ENCODE data around the gene KCNT1.

KCNT1 gene

DNA sequence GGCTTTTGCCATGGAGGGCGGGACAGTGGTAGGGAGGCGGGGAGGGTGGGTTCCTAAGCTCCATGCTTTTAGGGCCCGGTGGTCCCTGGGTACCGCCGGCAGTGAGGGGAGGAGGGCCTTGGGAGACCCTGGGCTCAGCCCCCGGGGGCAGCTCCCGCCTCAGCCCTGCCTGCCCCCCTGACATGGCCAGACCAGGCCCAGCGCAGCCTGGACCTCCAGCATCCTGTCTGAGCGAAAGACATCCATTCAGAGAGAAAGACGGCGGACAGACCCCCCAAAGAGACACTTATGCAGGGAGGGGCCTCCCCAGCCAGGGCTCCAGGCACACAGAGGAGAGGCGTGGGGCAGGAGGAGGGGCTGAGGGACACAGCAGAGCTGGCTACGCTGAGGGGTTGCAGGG, 45.3 kb downstream of the KCNT1 start:
- DNase-seq (ENCODE audit: low spot score) = no peak

DNA sequence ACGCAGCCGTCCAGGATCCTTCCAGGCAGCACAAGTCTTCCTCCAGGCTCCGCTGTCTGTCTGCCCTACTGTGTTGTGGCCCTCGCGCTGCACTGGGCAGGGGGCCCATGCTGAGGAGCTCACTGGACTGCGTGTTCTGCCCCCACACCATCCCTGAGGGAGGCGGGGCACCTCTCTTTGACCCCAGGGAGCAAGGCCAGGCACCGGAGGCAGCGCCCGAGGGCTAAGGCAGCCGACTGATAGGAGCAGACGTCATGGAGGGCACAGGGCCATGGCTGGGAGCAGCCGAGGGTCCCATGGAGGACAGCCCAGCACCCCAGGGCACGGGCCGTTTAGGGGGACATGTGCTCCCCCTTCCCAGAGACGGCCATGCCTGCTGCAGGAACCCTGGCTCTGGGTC, 46.7 kb downstream of the KCNT1 start:
- DNase-seq (ENCODE audit: low spot score) = no peak

DNA sequence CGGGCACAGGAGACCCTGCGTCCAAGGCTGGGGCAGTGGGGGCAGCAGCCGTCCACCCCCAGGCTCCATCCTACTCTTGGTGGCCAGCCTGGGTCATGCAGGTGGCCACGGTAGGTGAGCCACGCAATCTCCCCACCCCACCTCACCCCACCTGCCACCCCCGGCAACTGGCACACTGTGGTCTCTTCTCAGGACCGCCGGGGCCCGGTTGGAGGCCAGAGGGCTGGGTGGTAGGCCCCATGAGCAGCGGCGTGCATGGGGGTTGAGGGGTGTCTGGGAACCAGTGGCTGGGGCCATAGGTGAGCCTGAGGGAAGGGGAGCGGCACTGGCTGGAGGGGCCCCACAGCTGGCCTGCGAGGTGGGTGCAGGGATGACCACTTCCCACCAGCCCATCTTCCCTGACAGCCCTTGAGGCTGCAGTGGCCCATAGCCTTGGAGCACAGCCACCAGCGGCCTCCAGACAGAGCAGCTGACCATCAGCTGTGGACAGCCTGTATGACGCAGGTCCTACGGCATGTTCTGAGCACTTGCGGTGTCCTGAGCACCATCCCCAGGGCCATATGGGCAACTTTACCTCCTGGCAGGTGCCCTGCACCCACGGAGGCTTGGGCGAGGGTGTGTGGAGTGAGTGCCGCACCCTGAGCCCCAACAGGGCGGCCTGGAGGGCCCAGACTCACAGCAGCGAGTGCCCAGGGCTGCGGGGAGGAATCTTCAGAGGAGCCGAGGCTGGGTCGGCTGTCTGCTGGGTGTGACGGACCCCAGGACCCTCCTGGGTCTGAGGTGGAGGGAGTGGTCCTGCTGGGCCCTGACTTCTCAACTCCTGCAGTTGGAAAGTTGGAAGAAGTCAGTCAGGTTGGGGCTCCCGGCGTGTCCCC, 47.4 kb downstream of the KCNT1 start:
- no peak for DNase-seq (ENCODE audit: low spot score)

DNA sequence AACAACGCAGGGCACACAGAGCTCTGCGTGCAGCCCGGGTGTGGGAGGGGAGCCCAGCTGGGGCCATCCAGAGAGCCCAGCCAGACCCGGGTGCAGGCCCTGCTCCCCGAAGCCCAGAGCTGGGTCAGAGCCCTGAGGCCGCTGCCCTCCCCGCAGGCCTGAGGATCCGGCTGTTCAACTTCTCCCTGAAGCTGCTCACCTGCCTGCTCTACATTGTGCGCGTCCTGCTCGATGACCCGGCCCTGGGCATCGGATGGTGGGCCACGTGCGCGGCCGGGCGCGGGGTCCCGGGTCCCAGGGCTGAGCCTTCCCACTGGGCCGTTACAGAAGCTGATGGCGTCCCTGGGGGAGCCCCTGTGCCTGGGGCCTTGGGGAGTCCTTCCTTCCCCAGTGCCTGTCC, 48.8 kb downstream of the KCNT1 start:
- DNase-seq (ENCODE audit: low spot score) = no peak

DNA sequence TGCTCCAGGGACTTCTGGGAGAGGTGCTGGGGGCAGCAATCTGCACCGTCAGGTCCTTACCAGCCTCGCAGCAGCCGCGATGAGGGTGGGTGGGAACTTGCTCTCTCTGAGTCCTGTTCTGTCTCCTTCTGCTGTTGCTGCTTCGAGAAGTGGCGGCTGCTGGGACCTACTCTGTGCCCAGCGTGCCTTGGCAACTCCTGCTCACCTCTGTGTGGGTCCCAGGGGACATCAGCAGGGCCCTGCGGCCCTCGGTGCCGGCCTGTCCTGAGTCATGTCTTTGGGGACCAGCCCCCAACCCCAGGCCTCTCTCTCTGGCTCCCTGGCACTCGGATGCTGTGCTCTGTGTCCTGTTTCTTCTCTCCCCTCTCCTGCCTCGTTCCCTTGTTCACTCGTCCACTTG, 49.5 kb downstream of the KCNT1 start:
- no peak for DNase-seq (ENCODE audit: low spot score)

DNA sequence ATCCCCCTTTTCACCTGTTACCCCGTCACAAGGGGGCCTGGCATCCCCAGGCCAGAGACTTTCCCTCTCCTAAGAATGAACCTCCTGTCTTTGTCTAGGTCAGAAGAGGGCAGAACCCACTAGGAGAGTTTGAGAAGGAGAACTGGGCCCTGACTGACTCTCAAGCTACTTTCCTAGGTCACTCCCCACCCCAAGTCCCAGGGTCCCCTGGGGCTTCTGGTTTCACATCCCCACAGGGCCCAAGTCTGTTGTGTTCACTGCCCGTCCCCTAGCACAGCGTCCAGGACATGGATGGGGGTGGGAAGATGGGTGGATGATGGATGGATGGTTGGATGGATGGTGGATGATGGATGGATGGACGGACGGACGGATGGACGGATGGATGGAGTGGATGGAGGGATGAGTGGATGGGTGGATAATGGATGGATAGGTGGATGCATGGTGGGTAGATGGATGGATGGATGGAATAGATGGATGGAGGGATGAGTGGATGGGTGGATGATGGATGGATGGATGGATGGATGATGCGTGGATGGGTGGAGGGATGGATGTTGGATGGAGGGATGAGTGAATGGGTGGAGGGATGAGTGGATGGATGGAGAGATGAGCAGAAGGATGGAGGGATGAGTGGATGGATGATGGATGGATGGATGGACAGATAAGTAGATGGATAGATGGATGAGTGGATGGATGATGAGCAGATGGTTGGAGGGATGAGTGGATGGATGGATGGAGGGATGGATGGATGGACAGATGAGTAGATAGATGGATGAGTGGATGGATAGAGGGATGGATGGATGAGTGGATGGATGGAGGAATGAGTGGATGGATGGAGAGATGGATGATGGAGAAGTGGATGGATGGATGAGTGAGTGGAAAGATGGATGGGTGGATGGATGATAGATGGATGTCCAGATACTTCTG, 50.6 kb downstream of the KCNT1 start:
- DNase-seq (ENCODE audit: low spot score) = no peak

DNA sequence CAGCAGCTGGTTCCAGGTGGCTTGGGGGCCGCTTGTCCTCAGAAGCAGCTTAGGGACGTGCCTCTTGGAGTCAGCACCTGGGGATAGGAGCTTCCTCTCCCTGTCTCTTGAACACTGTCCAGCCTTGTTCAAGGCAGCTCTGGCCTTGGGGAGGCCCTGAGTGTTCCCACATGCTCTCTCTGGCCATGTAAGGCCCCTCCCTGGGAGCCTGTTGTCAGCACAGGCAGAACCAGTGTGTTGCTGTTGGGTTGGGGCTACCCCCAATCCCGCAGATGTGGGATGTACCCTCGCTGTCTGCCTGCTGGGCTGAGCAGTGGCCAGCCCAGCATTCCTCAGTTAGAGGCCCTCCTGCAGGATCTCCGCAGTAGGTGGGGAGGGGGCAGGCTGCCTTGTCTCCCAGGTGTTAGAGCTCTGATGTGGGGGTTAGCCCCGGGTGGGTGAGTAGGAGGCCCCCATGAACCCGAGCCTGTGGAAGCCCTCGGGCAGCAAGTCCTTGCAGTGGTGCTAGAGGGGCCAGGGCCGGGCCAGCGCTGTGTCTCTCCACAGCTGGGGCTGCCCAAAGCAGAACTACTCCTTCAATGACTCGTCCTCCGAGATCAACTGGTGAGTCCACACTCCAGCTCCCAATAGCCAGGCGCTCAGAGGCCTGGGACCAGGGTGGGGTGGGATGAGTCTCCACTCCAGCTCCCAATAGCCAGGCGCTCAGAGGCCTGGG, 51.6 kb downstream of the KCNT1 start:
- no peak for DNase-seq (ENCODE audit: low spot score)

DNA sequence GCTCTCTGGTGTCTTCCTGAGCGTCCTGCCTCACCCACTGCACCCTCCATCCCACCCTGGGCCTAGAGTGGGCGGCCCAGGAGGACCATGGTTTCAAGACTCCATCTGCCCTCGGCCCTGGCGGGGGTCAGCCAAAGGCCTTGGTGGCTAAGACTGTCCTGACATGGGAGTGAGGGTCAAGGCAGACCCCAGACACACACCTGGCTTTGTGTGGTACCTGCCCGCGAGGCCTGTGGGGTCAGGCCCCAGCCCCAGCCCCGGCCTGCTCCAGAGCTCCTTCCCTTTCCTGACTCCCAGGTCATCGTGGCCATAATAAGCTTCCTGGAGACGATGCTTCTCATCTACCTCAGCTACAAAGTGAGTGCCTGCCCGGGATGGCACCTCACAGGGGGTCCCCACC, 54.6 kb downstream of the KCNT1 start:
- DNase-seq (ENCODE audit: low spot score) = no peak

DNA sequence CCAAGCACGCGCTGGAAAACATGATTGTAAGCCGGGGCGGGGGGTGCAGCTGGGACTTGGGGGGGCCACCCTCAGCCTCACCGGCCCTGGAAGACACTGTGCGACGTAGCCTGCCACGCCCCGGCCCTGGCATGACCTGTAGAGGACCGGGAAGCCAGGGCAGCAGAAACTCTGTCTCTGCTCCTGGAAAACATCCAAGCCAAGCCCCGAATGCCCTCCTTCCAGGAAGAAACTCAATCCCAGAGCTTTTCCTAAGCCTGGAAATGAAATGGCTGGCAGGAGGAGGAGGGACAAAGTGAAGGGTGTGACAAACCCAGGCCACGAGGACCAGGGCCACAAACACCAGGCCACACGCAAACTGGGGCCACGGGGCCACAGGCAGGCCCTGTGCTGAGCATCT, 55.4 kb downstream of the KCNT1 start:
- no peak for DNase-seq (ENCODE audit: low spot score)

DNA sequence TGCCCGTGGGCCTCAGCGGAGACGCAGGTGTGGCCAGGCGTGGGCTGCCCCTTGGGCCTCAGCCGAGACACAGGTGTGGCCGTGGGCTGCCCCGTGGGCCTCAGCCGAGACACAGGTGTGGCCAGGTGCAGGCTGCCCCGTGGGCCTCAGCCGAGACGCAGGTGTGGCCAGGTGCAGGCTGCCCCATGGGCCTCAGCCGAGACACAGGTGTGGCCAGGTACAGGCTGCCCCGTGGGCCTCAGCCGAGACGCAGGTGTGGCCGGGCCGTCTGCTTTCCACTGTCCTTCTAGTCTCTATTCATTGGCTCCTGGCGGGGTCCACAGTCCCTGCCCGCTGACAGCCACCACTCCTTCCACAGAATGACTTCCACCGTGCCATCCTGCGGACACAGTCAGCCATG, 56.1 kb downstream of the KCNT1 start:
- no peak for DNase-seq (ENCODE audit: low spot score)

DNA sequence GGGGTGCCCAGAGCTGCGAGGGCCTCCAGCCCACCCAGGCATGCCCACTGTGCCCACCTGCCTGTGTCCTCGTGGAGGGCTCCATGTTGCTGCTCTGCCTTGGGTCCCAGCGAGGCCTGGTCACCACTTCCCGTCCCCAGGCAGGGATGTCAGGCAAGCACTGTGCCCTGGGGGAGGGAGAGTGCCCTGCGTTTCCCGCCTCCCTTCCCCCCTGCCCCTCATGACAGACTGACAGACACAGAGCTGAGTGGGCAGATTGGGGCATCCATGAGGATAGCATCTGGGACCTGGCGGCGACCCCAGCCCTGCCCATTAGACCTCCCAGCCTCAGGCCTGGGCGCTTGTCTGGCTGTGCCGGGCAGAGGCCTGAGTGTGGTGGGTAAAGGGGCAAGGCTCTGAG, 56.9 kb downstream of the KCNT1 start:
- no peak for DNase-seq (ENCODE audit: low spot score)

DNA sequence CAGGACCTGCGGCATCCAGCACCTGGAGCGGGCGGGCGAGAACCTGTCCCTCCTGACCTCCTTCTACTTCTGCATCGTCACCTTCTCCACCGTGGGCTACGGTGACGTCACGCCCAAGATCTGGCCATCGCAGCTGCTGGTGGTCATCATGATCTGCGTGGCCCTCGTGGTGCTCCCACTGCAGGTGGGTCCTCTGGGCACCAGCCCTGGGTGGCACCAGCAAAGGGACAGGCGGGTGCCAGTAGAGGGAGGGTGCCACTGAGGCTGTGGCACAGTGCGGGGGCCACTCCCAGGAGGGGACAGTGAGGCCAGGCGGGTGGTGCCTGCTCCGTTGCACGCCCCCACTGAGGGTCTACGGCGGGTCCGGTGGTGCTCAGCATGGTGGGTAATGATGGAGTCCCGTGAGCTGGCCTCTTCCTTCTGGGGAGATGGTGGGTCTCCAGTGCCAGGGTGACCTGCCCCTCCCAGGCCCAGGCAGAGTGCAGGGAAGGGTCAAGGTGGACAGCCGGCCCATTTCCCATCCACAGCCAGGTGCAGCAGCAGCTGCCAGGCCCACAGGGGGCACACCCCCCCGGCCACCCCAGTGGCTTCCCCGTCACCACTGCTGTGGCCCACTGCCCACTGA, 57.8 kb downstream of the KCNT1 start:
- DNase-seq (ENCODE audit: low spot score) = no peak

DNA sequence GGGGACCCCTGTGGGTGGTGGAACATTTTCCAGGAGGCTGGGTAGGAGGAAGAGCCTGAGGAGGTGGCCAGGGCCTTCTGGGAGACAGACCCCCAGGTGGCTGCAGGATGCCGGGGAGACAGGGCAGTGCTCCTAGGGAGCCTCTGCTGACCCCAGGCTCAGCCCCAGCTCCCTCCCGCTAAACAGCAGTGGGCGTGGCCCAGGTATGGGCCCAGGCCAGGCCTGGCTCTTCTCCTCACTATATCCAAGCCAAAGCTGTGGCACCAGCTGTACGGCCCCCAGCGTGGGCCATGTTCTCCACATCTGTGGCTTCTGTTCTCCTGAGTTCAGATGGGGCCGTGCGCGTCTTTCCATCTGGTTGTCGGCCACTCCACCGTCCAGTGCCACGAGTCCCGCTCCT, 58.5 kb downstream of the KCNT1 start:
- no peak for DNase-seq (ENCODE audit: low spot score)

DNA sequence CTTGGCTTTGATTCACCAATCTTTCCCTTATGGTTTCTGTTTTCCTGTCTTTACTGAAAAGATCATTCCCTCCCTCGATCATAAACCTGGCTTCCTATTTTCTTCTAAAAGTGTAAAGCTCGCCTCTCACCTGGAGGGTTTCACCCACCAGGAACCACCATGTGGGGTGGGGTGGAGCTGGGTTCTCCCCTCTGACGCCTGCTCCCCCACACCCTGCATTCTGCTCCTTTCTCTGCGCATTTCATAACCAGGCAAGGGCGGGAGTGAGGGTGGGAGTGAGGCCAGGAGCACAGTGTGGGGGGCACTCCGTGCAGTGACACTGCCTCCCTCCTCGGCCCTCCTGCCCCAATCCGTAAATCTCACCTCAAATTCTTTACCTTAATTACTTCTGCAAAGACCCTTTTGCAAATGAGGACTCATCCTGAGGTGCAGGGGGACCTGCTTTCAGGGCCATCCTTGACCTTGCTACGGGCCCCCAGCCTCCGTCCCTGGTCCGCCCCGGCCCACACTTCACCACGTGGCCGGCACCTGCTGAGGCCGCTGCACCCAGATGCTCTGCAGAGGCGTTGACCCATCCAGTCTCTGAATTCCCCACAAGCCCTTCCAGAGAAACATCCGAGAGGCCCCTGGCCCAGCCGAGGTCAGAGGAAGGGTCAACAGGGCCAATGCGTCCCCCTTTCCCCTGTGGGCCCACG, 59.3 kb downstream of the KCNT1 start:
- DNase-seq (ENCODE audit: low spot score) = no peak

DNA sequence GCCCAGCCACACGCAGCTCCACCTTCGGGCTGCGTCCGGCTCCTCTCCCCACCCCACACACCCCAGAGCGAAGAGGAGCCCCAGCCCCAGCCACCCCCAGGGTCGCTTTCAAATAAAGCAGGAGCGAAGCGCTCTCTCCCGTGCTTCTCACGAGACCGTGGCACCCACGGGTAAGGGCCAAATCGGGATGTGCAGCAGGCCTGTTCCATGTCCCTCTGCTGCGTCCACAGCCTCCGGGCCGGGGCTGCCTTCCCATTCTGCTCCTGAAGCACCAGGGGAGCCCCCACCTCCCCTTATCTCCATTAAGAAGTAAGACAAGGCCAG, 59.8 kb downstream of the KCNT1 start:
- DNase-seq (ENCODE audit: low spot score) = no peak

DNA sequence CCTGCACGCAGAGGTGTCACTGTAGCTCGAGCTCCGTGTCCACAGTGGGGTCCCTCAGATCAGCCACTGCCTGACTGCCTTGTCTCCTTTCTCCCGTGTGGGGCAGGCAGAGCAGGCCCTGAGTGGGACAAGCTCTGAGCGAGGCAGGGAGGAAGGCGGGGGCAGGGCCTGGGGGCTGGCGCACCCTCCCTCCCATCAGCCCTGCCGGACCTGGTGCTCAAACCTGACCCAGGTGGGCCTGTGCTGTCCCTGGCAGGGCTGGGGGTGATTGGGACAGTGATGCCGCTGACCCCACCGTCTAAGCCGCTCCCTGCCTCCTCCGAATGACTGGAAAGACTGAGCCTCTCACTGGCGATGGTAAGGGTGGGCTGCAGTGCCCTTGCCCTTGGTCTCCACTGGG, 60.9 kb downstream of the KCNT1 start:
- no peak for DNase-seq (ENCODE audit: low spot score)

DNA sequence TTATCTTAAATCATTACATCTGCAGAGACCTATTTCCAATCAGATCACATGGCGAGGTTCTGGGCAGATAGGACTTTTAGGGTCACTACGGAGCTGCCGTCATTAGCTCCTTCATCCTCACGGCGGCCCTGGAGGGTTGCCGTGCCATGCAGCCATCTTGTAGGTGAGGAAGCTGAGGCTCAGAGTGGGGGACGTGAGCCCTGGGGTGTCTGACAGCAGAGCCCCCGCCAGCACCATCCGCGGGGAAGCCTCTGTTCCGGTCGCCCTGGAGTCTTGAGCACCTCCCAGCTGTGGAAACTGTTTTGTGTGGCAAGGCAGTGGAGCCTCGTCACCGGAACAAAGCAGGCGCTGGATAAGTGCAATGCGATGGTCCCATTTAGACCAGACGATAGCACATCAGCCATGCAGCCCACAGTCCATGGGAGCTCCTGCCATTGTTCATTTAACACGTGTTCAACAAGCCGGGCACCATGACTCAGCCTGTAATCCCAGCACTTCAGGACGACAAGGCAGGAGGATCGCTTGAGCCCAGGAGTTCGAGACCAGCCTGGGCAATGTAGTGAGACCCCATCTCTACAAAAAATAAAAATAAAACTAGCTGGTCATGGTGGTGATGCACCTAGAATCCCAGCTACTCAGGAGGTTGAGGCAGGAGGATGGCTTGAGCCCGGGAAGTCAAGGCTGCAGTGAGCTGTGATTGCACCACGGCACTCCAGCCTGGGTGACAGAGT, 61.9 kb downstream of the KCNT1 start:
- DNase-seq (ENCODE audit: low spot score) = no peak

DNA sequence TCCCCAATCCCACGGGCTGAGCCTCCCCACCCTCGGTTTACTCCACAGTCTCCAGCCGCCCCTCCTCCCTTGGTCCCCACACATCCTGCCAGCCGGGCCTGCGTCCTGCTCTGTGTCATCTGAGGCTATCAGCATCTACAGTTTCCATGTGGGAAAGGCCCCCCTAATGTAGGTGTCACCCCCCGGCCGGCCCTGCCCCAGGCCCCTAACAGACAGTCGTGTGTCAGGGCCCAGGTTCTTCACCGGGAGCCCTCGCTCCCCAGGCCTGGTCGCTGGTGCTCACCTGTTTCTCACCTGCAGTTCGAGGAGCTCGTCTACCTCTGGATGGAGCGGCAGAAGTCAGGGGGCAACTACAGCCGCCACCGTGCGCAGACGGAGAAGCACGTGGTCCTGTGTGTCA, 62.7 kb downstream of the KCNT1 start:
- DNase-seq (ENCODE audit: low spot score) = no peak

DNA sequence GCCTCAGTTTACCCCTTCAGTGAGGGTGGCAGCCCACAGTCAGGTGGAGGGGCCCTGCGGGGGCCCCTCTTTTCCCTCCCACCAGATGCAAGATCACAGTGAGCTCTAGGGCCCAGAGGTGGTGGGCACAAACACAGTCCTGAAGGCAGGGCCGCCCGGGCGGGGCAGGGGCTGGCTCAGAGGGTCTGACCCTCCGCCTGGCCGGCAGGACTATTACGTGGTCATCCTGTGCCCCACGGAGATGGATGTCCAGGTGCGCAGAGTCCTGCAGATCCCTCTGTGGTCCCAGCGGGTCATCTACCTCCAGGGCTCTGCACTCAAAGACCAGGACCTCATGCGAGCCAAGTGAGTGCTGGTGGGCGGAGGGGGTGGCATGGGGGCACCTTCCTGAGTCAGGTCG, 63.4 kb downstream of the KCNT1 start:
- no peak for DNase-seq (ENCODE audit: low spot score)

DNA sequence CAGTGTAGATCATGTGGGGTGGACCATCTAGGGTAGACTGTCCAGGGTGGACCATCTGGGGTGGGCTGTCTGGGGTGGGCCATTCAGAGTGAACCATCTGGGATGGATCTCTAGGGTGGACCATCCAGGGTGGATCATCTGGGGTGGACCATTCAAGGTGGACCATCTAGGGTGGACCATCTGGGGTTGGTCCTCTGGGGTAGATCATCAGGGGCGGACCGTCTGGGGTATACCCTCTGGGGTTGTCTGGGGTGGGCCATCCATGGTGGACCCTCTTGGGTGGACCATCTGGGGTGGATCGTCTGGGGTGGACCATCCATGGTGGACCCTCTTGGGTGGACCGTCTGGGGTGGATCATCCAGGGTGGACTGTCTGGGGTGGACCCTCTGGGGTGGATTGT, 64.3 kb downstream of the KCNT1 start:
- DNase-seq (ENCODE audit: low spot score) = no peak

DNA sequence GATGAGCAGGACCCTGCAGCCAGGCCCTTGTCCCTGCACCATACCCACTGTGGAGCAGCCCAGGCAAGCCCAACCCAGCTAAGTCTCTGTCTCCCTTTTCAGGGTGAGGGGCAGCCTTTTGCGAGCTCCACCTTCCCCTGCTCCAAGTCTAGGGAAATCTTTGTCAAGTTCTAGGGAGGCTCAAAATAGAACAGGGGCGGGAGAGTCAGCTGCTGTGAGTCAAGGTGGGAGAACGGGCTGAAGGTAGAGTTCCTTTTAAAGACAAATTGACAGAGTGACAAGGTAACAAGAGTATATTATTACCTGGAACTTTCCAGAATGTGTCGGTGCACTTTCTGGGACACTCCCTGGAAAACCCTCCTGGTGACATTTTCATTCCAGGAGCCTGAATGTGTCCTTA, 64.7 kb downstream of the KCNT1 start:
- no peak for DNase-seq (ENCODE audit: low spot score)
